Aorta (tissue), 5 donors: Measurements from ENCODE around the gene PTPA. TPM values are rescaled to one million over a fixed set of nuclear protein-coding genes. Genes with fewer than 3 reads are reported as not detected.

Experiments
- ATAC-seq: fragments of 200-7000 bp; cut with Tn5 transposase; one replicate; pipeline ENCODE4 v1.9.1; 2022; ENCODE audit warnings: moderate library complexity; ENCODE audit not compliant: low FRiP score
- DNase-seq, 2 donors: peaks; one replicate each; pipeline ENCODE4 v3.0.0-alpha.2; 2020
- H3K27ac ChIP-seq, 2 donors: one replicate each; pipeline ENCODE4 v1.5.1; 2013; ENCODE audit warnings: low read length in 2 of 2, mild to moderate bottlenecking in 2 of 2, moderate library complexity in 2 of 2, control low read depth in 1 of 2, inconsistent platforms in 1 of 2, low read depth in 1 of 2
- H3K27me3 ChIP-seq, 2 donors: one replicate each; pipeline ENCODE4 v1.6.1; 2013; ENCODE audit warnings: control low read depth in 1 of 2, low read length in 1 of 2, mild to moderate bottlenecking in 1 of 2, moderate library complexity in 1 of 2; ENCODE audit not compliant: insufficient read depth in 2 of 2, control insufficient read depth in 1 of 2
- H3K36me3 ChIP-seq, 2 donors: one replicate each; pipeline ENCODE4 v1.6.1; 2013; ENCODE audit warnings: control low read depth in 1 of 2, low read length in 1 of 2, mild to moderate bottlenecking in 1 of 2; ENCODE audit not compliant: insufficient read depth in 2 of 2, control insufficient read depth in 1 of 2
- H3K4me1 ChIP-seq, 2 donors: one replicate each; pipeline ENCODE4 v1.6.1; 2013; ENCODE audit warnings: low read length in 2 of 2, control low read depth in 1 of 2, mild to moderate bottlenecking in 1 of 2, moderate library complexity in 1 of 2; ENCODE audit not compliant: insufficient read depth in 2 of 2, control insufficient read depth in 1 of 2
- H3K4me3 ChIP-seq, 2 donors: one replicate each; pipeline ENCODE4 v1.5.1; 2013; ENCODE audit warnings: low read length in 2 of 2, control low read depth in 1 of 2, mild to moderate bottlenecking in 1 of 2
- H3K9me3 ChIP-seq: one replicate; pipeline ENCODE4 v1.6.1; 2013; ENCODE audit warnings: mild to moderate bottlenecking, low read length; ENCODE audit not compliant: control insufficient read depth
- WGBS, 2 donors: extraction: QIAGEN DNeasy Blood & Tissue Kit; methylation state at CpG; one replicate each; pipeline ENCODE4 v1.1.7; 2013; 5-methylcytosine and 5-hydroxymethylcytosine counted together
- intact Hi-C, 2 donors: fragments of 100-400 bp; cut with DNase I; formaldehyde crosslinking; loops; one replicate each; pipeline versions ENCODE4 v1.14.2 to v1.15.0; 2022
- polyA plus RNA-seq, 2 donors: library from polyadenylated mRNA; stranded (reverse); fragments of 200-250 nt; gene quantifications; one replicate each; pipeline ENCODE4 v1.2.3, GENCODE V29; 2013
- total RNA-seq, 2 donors: library from RNA; stranded (reverse); fragmentation: NEBNext Ultra II Directional; extraction: Animal tissue kit (Norgen Biotek cat#: 25700); gene quantifications; one replicate each; pipeline ENCODE4 v1.2.1, GENCODE V29; 2021
- donor health status: healthy with polysubstance abuse.
- donor health status: Bipolar disorder and iron deficiency.
- donor health status: DM: no; HTN: no; CAD: no.
- donor health status: DM: no; HTN: no; CAD: no.
- donor health status: DM: yes; HTN: yes; CAD: no.

Gene PTPA
- total and polyA plus RNA-seq, 4 donors = 60.6 to 156 (median 76.7) TPM

DNA sequence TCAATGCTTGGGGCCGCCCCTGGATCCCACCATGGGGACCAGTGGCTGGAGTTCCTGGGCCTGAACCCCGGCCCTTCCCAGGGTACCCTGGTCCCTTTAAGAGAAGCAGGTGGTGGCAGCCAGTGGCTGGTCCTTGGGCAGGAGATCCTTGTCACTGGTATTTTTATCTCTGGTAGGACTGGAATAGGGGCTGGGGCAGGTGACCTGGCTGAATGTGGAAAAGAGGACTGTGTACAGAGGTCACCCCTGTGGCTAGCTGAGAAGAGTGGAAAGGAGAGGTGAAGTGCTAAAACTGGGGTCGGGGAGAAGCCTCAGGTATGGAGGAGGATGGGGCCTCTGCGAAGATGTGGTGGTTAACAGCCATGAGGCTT, 7.6 kb upstream of the PTPA start:
- no peak overlapping the region for H3K4me3 ChIP-seq
- DNase-seq (no peak), ATAC-seq (no peak)
- H3K36me3 ChIP-seq = no peaks in the 10 kb centered on the region
- H3K27ac ChIP-seq = no peak overlapping the region
- 81 to 87% methylated on average over 4 of the region's 4 CpGs for WGBS, 2 donors
- H3K9me3 ChIP-seq = no peaks in the 10 kb centered on the region
- no peaks in the 10 kb centered on the region for H3K4me1 ChIP-seq
- intact Hi-C loops = no loop called here
- H3K27me3 ChIP-seq = no peaks in the 10 kb centered on the region

- Histone ChIP-seq H3K36me3 (no peaks in the 10 kb centered on the region), H3K4me3 (no peak overlapping the region), H3K9me3 (no peaks in the 10 kb centered on the region), H3K27me3 (no peaks in the 10 kb centered on the region), H3K27ac (no peak overlapping the region), H3K4me1 (no peaks in the 10 kb centered on the region)
- intact Hi-C loops = no loop called here
- ATAC-seq (no peak), DNase-seq (no peak)
- WGBS, 2 donors = 82 to 84% methylated on average over 11 of the region's 11 CpGs
Observed at GRCh38 chr9:129104051-129104450, 7.2 kb upstream of the PTPA start.

- H3K4me3 ChIP-seq = no peak overlapping the region
- no peaks in the 10 kb centered on the region for H3K4me1 ChIP-seq
- 86 to 88% methylated on average over 17 of the region's 17 CpGs for WGBS, 2 donors
- no peaks in the 10 kb centered on the region for H3K9me3 ChIP-seq
- DNase-seq (no peak), ATAC-seq (no peak)
- no peaks in the 10 kb centered on the region for H3K27me3 ChIP-seq
- intact Hi-C loops = no loop called here
- no peak overlapping the region for H3K27ac ChIP-seq
- no peaks in the 10 kb centered on the region for H3K36me3 ChIP-seq
Observed at GRCh38 chr9:129105857-129106694, 5.1 kb upstream of the PTPA start.

DNA sequence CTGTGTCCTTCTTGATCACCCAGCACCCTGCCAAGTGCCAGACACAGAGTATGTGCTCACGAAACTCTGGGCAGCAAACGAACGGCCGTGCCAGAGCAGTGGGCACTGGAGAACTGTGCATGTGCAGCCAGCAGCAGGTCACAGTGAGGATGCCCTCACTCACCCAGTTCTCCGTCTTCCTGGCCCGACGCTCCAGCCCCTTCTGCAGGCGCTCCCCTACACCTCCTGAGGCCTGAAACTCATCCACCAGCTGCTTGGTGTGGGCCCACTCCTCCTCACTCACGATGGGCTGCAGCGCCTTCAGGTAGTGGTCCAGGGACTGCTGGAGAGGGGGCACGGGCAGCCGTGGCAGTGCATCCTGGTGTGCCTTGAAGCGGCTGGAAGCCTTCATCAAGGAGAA, 3.6 kb upstream of the PTPA start:
- ATAC-seq (no peak), DNase-seq (no peak)
- no peaks in the 10 kb centered on the region for H3K36me3 ChIP-seq
- H3K4me3 ChIP-seq = no peak overlapping the region
- H3K27me3 ChIP-seq = no peaks in the 10 kb centered on the region
- no peaks in the 10 kb centered on the region for H3K4me1 ChIP-seq
- intact Hi-C loops = no loop called here
- WGBS, 2 donors = 85 to 87% methylated on average over 13 of the region's 13 CpGs
- H3K27ac ChIP-seq = no peak overlapping the region
- H3K9me3 ChIP-seq = no peaks in the 10 kb centered on the region

GRCh38 chr9:129108083-129108804, 3.0 kb upstream of the PTPA start:
- Histone ChIP-seq H3K36me3 (no peaks in the 10 kb centered on the region), H3K27me3 (no peaks in the 10 kb centered on the region), H3K9me3 (no peaks in the 10 kb centered on the region), H3K27ac (no peak overlapping the region), H3K4me1 (no peaks in the 10 kb centered on the region), H3K4me3 (no peak overlapping the region)
- ATAC-seq (no peak), DNase-seq (no peak)
- WGBS, 2 donors = 87% methylated on average over 11 to 13 of the region's 13 CpGs
- intact Hi-C loops = no loop called here

DNA sequence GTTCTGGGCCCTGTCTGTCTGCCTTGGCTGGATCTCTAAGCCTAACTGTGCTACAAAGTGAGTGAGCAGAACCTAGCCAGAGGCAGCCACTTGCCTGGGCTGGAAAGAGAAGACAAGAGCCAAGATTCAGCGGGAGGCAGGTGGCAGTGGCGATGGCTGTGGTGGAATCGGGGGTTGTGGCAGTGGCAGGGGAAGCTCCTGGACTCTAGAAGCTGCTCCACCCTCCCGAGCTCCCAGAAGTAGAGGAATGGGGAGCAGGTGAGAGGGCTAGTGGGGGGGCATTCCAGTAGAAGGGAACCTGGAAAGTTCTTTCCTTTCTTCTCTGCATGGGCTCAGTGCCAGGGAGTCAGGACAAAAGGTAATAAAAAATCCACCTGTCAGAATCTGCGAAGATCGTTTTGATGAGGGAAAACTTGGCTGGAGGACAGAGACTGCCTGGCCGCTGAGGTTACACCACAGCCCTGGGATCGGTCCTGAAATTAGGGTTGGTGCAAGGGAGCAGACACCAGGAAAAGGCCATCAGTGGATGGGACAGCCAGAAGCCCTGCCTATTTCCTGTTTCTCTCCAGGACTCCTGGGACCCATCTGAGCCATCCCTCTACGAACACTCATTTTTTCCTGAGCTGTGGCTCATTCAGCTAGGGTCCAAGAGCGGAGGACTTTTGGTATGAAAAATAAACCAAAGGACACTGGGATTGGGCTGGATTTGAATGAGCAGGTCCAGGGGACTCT, 2.2 kb upstream of the PTPA start:
- ATAC-seq (no peak), DNase-seq (no peak)
- 71 to 76% methylated on average over 10 of the region's 10 CpGs for WGBS, 2 donors
- H3K27ac ChIP-seq = no peak overlapping the region
- intact Hi-C loops = no loop called here
- no peaks in the 10 kb centered on the region for H3K36me3 ChIP-seq
- no peaks in the 10 kb centered on the region for H3K9me3 ChIP-seq
- no peaks in the 10 kb centered on the region for H3K27me3 ChIP-seq
- H3K4me1 ChIP-seq = no peaks in the 10 kb centered on the region
- no peak overlapping the region for H3K4me3 ChIP-seq

DNA sequence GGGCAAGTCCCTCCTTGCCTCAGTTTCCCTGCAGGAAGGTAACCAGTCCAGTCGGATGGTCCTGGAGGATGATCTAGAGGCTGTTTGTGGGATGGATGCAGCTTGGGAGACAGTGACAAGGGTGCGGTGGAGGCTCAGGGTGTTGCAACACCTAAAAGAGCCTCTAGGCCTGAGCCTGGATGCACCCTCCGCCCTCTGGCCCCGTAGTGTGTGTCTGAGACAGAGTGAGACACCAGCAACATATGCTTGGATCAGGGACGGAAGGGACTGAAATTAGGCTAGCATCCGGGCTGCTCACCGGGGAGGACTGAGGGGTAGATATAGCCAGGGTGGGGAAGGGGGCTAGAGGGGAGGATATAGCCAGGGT, 1.7 kb upstream of the PTPA start:
- DNase-seq (no peak), ATAC-seq (no peak)
- H3K27ac ChIP-seq = no peak overlapping the region
- 41 to 46% methylated on average over 7 of the region's 7 CpGs for WGBS, 2 donors
- H3K4me1 ChIP-seq = no peaks in the 10 kb centered on the region
- intact Hi-C loops = no loop called here
- no peaks in the 10 kb centered on the region for H3K9me3 ChIP-seq
- H3K4me3 ChIP-seq = no peak overlapping the region
- H3K27me3 ChIP-seq = no peaks in the 10 kb centered on the region
- no peaks in the 10 kb centered on the region for H3K36me3 ChIP-seq

DNA sequence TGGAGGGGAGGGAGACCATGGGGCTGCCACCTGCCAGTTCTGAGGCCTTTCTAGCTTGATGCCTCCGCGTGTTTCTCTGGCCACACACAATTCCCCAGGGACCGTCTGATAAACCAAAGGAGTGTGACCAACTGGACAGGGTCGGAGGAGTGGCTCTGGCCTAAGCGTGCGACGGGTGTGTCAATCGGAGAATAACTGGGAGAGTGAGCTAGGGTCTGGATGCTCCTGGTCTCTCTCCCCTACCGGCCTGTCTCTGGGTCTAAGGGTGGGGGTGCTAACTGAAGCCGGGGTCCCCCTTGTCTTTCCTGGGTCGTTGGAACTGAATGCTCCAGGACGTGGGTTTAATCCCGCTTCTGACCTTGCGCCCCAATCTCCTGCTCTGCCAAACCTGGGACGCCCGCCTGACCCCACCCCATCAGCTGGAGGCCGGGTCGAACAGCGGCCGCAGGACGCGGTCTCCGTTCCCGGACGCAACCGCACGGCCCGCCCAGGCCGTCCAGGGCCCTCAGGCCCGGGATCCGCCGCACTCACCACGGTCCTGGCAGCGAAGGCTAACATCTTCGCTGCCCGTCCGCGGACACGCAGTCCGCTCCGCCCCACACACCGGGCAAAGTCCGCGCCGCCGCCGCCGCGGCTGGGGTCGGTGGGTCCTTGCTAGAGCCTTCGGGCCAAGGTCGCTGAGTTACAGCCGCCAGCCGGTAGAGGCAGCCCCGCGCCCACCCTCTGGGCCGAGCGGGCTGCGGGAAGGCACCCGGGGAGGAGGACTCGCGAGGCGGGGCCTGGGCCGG, 1.1 kb upstream of the PTPA start:
- intact Hi-C loops = loop anchor here in 1 of 2 donors (2.0 kb wide), 1 partner anchor 29 kb away; the partner anchor contains the start of gene DOLPP1
- 1% methylated on average over 56 to 64 of the region's 64 CpGs for WGBS, 2 donors
- no peaks in the 10 kb centered on the region for H3K9me3 ChIP-seq
- no peaks in the 10 kb centered on the region for H3K4me1 ChIP-seq
- DNase-seq (peak; percentile 66 to 84), ATAC-seq (peak; percentile 31)
- H3K36me3 ChIP-seq = no peaks in the 10 kb centered on the region
- H3K27me3 ChIP-seq = no peaks in the 10 kb centered on the region
- peak overlapping the region in 1 of 2 donors; percentile 22 for H3K27ac ChIP-seq
- peak overlapping the region; percentile 78 to 82 for H3K4me3 ChIP-seq
